CD4-positive, alpha-beta T cell (primary cell): Measurements from ENCODE around the gene SYCN. TPM values are rescaled to one million over a fixed set of nuclear protein-coding genes. Genes with fewer than 3 reads are reported as not detected.
"Not testable (repeated sequence)": the region's sequence is repeated elsewhere in the genome, so short reads cannot be mapped to it uniquely, and the experiment has no call there.

Experiments used
- ATAC-seq: fragments of 200-7000 bp; cut with Tn5 transposase; one replicate; pipeline ENCODE4 v1.10.0; 2022; ENCODE audit warnings: mild to moderate bottlenecking; ENCODE audit not compliant: poor library complexity
- CTCF ChIA-PET: fragments of 350-600 bp; sonication (Branson Sonifier 250); formaldehyde crosslinking; loops from one replicate; lab custom pipeline; 2021; ENCODE audit warnings: antibody characterized with exemption, inconsistent platforms; lab: Charles Lee
- POLR2A ChIA-PET: fragments of 350-600 bp; sonication (Branson Sonifier 250); formaldehyde crosslinking; loops from one replicate; lab custom pipeline; 2021; ENCODE audit warnings: antibody characterized with exemption, inconsistent platforms; lab: Charles Lee
- DNase-seq, 14 experiments: peaks; one replicate each; pipeline ENCODE4 v3.0.0-alpha.2; 2013 to 2020; ENCODE audit warnings: mixed read lengths in 2 of 14
- H3K27ac ChIP-seq, 2 donors: one replicate each; pipeline versions ENCODE4 v1.5.1 to v1.7.0; 2013; ENCODE audit warnings: low read length in 2 of 2, low read depth in 1 of 2, mild to moderate bottlenecking in 1 of 2
- H3K27me3 ChIP-seq, 2 experiments: 1 replicate in 1 of 2; 2 replicates in 1 of 2; pipeline versions ENCODE4 v1.6.1 to v1.7.0; 2013; ENCODE audit warnings: low read length in 2 of 2, control low read depth in 1 of 2, mild to moderate bottlenecking in 1 of 2, moderate library complexity in 1 of 2; ENCODE audit not compliant: insufficient read depth in 2 of 2, control insufficient read depth in 1 of 2
- H3K36me3 ChIP-seq: one replicate; pipeline ENCODE4 v1.6.1; 2013; ENCODE audit warnings: low read length, control low read depth; ENCODE audit not compliant: insufficient read depth
- H3K4me1 ChIP-seq: one replicate; pipeline ENCODE4 v1.6.1; 2013; ENCODE audit warnings: low read length, control low read depth; ENCODE audit not compliant: insufficient read depth
- H3K4me3 ChIP-seq: one replicate; pipeline ENCODE4 v1.5.1; 2013; ENCODE audit warnings: mild to moderate bottlenecking, low read length, moderate library complexity
- H3K9me3 ChIP-seq, 2 experiments: 1 replicate in 1 of 2; 2 replicates in 1 of 2; pipeline versions ENCODE4 v1.6.1 to v1.7.0; 2013; ENCODE audit warnings: low read length in 2 of 2, mild to moderate bottlenecking in 2 of 2, control low read depth in 1 of 2, moderate library complexity in 1 of 2; ENCODE audit not compliant: control insufficient read depth in 1 of 2, insufficient read depth in 1 of 2
- H3K27ac Mint-ChIP-seq: one replicate; pipeline ENCODE4 v1.8.0; 2020; ENCODE audit warnings: mixed read lengths
- H3K27me3 Mint-ChIP-seq: one replicate; pipeline ENCODE4 v1.8.0; 2021; ENCODE audit warnings: mixed read lengths
- H3K36me3 Mint-ChIP-seq: one replicate; pipeline ENCODE4 v1.8.0; 2021; ENCODE audit warnings: low read depth, mixed read lengths
- H3K4me1 Mint-ChIP-seq: one replicate; pipeline ENCODE4 v1.8.0; 2021; ENCODE audit warnings: low read depth, mixed read lengths
- H3K4me3 Mint-ChIP-seq: one replicate; pipeline ENCODE4 v1.8.0; 2020; ENCODE audit warnings: mild to moderate bottlenecking, mixed read lengths
- H3K9me3 Mint-ChIP-seq: one replicate; pipeline ENCODE4 v1.8.0; 2020; ENCODE audit warnings: mixed read lengths
- intact Hi-C, 2 experiments: fragments of 100-400 bp; cut with DNase I in 1 of 2; cut with micrococcal nuclease in 1 of 2; formaldehyde crosslinking; loops; one replicate each; pipeline versions ENCODE4 v1.15.1 to v1.9.0; 2023 to 2025; cut with DNase I, micrococcal nuclease
- total RNA-seq, 174 experiments: library from RNA in 2 of 174; stranded (reverse) in 2 of 174; gene quantifications; one replicate each; pipeline ENCODE4 v1.2.3 and lab custom pipeline; 2021 to 2026
- TF ChIP-seq, protein P1 (sequence below): fragments of 200-600 bp; IDR thresholded peaks from one replicate; pipeline ENCODE4 v1.8.0; 2022; ENCODE audit warnings: antibody characterized with exemption, mild to moderate bottlenecking

Gene SYCN
- total RNA-seq, 2 experiments from 2014 or later, result not detected

DNA sequence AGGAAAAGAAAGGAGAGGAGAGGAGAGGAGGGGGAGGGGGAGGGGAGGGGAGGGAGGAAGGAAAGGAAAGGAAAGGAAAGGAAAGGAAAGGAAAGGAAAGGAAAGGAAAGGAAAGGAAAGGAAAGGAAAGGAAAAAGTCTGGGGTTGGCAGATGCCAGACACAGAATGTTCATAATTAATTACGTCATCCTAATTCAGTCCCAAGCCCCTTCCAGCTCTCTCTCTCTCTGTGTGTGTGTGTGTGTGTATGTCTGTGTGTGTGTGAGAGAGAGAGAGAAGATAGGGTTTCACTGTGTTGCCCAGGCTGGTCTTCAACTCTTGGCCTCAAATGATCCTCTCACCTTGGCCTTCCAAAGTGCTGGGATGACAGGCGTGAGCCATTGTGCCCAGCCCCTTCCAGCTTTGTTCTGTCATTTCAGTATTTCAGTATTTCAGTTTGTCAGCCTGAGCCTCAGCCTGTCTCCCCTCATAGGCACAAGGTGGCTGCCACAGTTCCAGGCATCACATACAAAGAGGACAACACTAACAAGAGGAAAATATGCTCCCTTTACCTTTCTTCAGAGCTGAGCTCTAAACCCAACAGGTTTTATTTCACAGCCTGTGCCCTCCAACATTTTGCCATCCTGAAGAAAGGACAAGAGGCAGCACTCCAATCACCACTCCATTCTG, 26.2 kb upstream of the SYCN start:
- no peak overlapping the region for H3K4me3 Mint-ChIP-seq
- Histone ChIP-seq H3K27ac (no peak overlapping the region), H3K27me3 (no peaks in the 10 kb centered on the region), H3K36me3 (no peaks in the 10 kb centered on the region), H3K4me1 (no peaks in the 10 kb centered on the region), H3K9me3 (peaks cover 0 to 4% of the 10 kb centered on the region in 2 experiments), H3K4me3 (no peak overlapping the region)
- no peaks in the 10 kb centered on the region for H3K36me3 Mint-ChIP-seq
- H3K27me3 Mint-ChIP-seq, result peaks cover 9% of the 10 kb centered on the region
- DNase-seq, result no peak
- H3K4me1 Mint-ChIP-seq, result no peaks in the 10 kb centered on the region
- H3K27ac Mint-ChIP-seq, result no peak overlapping the region
- intact Hi-C loops, result no loop called here
- ATAC-seq, result no peak
- TF ChIP-seq, protein P1, sequence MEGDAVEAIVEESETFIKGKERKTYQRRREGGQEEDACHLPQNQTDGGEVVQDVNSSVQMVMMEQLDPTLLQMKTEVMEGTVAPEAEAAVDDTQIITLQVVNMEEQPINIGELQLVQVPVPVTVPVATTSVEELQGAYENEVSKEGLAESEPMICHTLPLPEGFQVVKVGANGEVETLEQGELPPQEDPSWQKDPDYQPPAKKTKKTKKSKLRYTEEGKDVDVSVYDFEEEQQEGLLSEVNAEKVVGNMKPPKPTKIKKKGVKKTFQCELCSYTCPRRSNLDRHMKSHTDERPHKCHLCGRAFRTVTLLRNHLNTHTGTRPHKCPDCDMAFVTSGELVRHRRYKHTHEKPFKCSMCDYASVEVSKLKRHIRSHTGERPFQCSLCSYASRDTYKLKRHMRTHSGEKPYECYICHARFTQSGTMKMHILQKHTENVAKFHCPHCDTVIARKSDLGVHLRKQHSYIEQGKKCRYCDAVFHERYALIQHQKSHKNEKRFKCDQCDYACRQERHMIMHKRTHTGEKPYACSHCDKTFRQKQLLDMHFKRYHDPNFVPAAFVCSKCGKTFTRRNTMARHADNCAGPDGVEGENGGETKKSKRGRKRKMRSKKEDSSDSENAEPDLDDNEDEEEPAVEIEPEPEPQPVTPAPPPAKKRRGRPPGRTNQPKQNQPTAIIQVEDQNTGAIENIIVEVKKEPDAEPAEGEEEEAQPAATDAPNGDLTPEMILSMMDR, result no peak
- H3K9me3 Mint-ChIP-seq, result no peaks in the 10 kb centered on the region
- ChIA-PET CTCF (no interaction called here), POLR2A (no interaction called here)

DNA sequence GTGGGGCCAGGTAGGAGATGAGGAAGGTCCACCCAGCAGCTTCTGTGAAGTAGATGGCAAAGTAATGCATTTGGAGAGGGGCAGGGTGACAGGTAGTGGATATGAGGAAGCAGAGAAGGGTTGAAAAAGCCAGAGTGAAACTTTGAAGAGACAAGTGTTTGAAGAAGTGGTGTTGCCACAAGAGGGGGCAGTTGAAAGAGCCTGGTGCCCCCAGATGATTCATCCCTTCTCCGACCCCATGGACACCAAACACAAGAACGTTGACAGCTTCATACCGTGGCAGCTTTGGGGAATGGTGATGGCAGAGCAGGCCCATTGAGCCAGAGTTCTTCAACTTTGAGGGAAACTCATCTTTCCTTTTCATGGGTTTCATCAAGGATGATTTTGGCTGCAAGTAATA, 20.8 kb upstream of the SYCN start:
- H3K27ac Mint-ChIP-seq, result no peak overlapping the region
- TF ChIP-seq, protein P1, result no peak
- Histone ChIP-seq H3K4me1 (no peaks in the 10 kb centered on the region), H3K27ac (no peak overlapping the region), H3K36me3 (no peaks in the 10 kb centered on the region), H3K4me3 (no peak overlapping the region), H3K27me3 (peaks cover 6 to 17% of the 10 kb centered on the region in 2 experiments), H3K9me3 (no peaks in the 10 kb centered on the region)
- ChIA-PET POLR2A (no interaction called here), CTCF (no interaction called here)
- intact Hi-C loops, result no loop called here
- no peaks in the 10 kb centered on the region for H3K36me3 Mint-ChIP-seq
- no peaks in the 10 kb centered on the region for H3K4me1 Mint-ChIP-seq
- no peak overlapping the region for H3K4me3 Mint-ChIP-seq
- peaks cover 41% of the 10 kb centered on the region for H3K27me3 Mint-ChIP-seq
- no peak for ATAC-seq
- no peak for DNase-seq
- H3K9me3 Mint-ChIP-seq, result no peaks in the 10 kb centered on the region

DNA sequence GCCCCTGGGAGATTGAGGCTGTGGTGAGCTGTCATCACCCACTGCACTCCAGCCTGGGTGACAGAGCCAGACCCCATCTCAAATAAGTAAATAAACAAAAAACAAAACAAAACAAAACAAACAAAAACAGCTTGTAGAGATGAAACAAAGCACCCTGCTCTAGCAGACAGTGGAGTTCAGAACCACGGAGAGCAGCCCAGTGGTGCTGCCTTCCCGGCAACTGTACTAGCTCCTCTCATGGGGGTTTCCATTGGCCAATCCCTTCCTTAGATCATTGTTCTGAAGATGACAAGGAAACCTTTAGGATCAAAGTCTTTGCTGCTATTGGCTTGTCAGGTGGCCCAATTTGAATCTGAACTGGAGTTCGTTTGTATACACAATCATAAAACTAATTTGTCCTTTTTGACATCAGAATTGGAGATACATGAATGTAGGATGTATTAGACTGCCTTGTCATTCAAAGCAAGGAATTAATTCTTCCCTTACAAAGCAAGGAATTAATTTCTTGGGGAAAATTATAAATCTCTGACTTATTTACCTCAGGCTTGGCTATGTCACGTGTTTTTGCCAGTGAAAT, 19.7 kb upstream of the SYCN start:
- ChIA-PET CTCF (no interaction called here), POLR2A (no interaction called here)
- no peaks in the 10 kb centered on the region for H3K36me3 ChIP-seq
- peak in 1 of 14 experiments; percentile 29 for DNase-seq
- H3K27ac Mint-ChIP-seq, result no peak overlapping the region
- no peak overlapping the region for H3K4me3 Mint-ChIP-seq
- intact Hi-C loops, result no loop called here
- H3K36me3 Mint-ChIP-seq, result no peaks in the 10 kb centered on the region
- H3K4me1 Mint-ChIP-seq, result no peaks in the 10 kb centered on the region
- no peak overlapping the region for H3K27ac ChIP-seq
- H3K4me3 ChIP-seq, result no peak overlapping the region
- H3K9me3 ChIP-seq, result no peaks in the 10 kb centered on the region
- ATAC-seq, result no peak
- H3K9me3 Mint-ChIP-seq, result no peaks in the 10 kb centered on the region
- no peaks in the 10 kb centered on the region for H3K4me1 ChIP-seq
- peaks cover 6 to 17% of the 10 kb centered on the region in 2 experiments for H3K27me3 ChIP-seq
- TF ChIP-seq, protein P1, result no peak
- H3K27me3 Mint-ChIP-seq, result peaks cover 46% of the 10 kb centered on the region

DNA sequence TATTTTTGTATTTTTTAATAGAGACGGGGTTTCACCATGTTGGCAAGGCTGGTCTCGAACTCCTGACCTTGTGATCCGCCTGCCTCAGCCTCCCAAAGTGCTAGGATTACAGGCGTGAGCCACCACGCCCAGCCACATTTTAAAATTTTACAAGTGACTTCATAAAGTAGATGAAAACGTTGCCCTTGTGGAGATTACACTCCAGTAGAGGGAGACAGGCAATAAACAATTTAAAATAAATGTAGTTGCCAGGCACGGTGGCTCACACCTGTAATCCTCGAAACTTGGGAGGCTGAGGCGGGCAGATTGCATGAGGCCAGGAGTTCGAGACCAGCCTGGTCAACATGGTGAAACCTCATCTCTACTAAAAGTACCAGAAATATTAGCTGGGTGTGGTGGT, 15.0 kb upstream of the SYCN start:
- not testable (repeated sequence) for H3K4me1 Mint-ChIP-seq, H3K36me3 Mint-ChIP-seq

More for the DNA sequence above, 15.0 kb upstream of the SYCN start:
- H3K9me3 ChIP-seq, intact Hi-C loops, H3K4me3 ChIP-seq, H3K9me3 Mint-ChIP-seq, H3K27ac Mint-ChIP-seq, H3K4me1 ChIP-seq, CTCF ChIA-PET, H3K36me3 ChIP-seq, POLR2A ChIA-PET, ATAC-seq, H3K4me3 Mint-ChIP-seq, H3K27ac ChIP-seq, H3K27me3 ChIP-seq: not testable (repeated sequence)
- DNase-seq, result peak in 1 of 14 experiments; percentile 22
- H3K27me3 Mint-ChIP-seq, result peaks cover 35% of the 10 kb centered on the region
